HG03354 (cell line): Measurements from ENCODE around the gene CLASP1.

Experiments used
- ATAC-seq: cut with Tn5 transposase; IDR thresholded peaks from one replicate; pipeline ENCODE4 v1.9.1; 2021; ENCODE audit warnings: mild to moderate bottlenecking; ENCODE audit not compliant: unreplicated experiment, poor library complexity, severe bottlenecking

The CLASP1 gene

DNA sequence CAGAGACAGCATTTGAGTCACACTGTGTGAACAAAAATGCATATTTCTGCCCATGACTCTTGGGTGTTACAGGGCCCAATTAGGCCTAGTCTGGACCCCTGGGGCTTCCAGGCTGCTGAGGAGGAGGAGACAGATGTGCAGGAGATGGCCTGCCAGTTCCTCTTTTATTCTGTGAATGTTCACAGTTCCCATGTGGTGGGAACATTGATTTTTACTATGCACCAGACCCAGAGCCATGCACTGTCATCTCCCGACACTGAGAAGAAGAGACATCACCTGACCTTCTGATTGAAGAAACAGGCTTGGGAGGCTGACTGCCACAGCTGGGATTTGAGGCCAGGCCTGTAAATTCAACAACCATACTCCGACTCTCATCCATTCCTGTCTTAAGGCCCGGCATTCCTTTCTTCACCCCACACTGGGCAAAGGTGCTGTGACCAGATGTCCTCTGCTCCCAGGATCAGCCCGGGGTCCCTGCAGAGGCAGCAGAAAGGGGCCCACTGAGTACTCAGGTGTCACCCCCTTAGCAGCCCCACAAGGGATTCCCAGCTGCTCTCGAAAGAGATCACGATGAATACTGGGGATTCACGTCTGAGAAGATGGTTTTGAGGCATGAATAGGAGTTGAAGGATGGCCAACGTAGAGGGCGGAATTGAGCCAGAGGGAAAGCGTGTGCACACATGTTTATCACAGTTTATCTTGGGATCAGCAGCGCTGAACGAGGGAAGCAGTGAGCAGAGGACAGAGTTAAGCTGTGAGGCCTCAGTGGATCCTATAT, 360.6 kb downstream of the CLASP1 start:
- no peak for ATAC-seq

DNA sequence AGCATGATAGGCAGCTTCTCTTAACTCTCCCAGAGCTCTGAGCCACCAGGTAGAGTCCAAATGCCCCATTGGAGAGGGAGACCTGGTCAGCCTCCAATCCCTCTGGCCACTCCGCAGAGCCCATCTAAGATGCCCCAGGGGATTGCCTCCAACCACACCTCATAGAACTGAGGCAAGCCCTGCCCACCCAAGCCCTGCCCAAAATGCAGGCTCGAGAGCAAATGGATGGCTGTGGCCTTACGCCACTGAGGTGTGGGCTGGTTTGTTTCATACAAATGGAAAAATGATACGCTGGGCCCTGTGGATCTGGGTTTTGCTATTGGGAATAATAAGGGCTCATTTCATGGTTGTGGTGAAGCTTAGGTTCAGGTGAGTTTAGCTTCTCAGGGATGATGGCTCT, 361.3 kb downstream of the CLASP1 start:
- ATAC-seq = no peak
